HG02973 (cell line): Measurements from ENCODE around the gene ZXDA.
"Not testable (repeated sequence)": the region's sequence is repeated elsewhere in the genome, so short reads cannot be mapped to it uniquely, and the experiment has no call there.

Experiments
- ATAC-seq: cut with Tn5 transposase; IDR thresholded peaks from one replicate; pipeline ENCODE4 v1.9.1; 2021; ENCODE audit warnings: moderate library complexity; ENCODE audit not compliant: unreplicated experiment

Gene ZXDA, protein sequence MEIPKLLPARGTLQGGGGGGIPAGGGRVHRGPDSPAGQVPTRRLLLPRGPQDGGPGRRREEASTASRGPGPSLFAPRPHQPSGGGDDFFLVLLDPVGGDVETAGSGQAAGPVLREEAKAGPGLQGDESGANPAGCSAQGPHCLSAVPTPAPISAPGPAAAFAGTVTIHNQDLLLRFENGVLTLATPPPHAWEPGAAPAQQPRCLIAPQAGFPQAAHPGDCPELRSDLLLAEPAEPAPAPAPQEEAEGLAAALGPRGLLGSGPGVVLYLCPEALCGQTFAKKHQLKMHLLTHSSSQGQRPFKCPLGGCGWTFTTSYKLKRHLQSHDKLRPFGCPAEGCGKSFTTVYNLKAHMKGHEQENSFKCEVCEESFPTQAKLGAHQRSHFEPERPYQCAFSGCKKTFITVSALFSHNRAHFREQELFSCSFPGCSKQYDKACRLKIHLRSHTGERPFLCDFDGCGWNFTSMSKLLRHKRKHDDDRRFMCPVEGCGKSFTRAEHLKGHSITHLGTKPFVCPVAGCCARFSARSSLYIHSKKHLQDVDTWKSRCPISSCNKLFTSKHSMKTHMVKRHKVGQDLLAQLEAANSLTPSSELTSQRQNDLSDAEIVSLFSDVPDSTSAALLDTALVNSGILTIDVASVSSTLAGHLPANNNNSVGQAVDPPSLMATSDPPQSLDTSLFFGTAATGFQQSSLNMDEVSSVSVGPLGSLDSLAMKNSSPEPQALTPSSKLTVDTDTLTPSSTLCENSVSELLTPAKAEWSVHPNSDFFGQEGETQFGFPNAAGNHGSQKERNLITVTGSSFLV

DNA sequence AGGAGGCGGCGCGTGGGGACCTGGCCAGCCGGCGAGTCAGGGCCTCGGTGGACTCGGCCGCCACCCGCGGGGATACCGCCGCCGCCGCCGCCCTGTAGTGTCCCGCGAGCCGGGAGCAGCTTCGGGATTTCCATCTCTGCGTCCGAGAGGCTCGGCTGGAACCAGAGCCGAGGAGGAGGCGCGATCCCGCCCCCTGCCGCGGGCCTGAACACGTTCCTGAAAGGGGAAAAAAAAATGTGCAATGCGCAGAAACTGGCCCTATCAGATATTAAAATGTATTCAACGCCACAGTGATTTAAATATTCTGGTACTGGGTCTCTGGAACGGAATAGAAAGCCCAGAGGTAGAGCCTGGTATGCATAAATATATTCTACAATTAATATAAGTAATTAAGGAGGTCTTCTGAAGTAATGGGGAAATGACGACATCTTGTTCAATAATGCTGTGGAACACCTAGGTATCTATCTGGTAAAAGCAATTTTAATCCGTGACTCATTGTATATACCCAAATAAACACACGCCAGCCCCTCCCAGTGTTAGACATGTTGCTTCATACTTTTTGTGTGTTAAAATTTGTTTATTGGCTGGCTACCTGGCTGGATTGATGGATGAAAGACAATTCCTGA is at the start of gene ZXDA:
Gene ZXDA, minus strand, starts transcription at position 172 of the 626 bp plus-strand sequence. Its CDS starts 38 bp downstream, at position 134.
- ATAC-seq: peak; percentile 52

DNA sequence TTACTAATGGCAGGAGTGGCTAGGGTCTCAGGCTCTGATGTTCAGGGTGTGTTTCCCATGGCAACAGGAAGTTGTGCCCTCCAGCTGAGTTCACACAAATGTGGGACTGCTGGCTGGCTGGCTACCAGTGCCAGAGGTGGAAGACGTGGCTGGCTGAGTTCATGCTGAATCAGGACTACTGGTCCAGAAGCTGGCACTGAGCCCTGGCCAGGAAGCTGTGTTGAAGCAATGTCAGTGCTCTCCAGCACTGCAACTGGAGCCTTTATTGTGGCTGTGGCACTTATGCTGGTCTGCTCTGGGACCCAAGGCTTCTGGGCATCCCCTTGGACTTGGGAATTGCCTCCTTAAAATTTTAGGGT is 42.0 kb upstream of the ZXDA start:
- ATAC-seq: no peak

DNA sequence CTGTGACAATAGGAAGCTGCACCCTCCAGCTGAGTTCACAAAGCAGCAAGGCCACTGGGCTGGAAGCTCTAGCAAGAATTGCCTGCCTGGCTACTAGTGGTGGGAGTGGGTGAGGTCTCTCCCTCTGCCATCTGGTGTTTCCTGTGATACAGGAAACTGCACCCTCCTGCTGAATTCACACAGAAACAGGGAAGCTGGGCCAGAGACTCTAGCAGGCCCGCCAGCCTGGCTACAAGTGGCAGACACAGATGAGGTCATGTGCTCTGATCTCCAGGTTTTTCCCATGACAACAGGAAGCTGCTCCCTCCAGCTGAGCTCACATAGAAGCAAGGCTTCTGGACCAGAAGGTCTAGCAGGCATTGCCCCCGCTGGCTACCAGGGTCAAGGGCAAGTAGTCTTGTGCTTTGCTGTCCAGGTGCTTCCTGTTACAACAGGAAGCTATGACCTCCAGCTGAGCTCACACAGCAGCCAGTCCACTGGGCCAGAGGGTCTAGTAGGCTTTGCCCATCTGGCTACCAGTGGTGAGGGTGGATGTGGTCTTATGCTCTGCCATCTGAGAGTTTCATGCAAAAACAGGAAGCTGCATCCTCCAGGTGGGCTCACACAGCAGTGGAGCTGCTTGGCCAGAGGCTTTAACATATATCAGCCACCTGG is 41.5 kb upstream of the ZXDA start:
- ATAC-seq: no peak

DNA sequence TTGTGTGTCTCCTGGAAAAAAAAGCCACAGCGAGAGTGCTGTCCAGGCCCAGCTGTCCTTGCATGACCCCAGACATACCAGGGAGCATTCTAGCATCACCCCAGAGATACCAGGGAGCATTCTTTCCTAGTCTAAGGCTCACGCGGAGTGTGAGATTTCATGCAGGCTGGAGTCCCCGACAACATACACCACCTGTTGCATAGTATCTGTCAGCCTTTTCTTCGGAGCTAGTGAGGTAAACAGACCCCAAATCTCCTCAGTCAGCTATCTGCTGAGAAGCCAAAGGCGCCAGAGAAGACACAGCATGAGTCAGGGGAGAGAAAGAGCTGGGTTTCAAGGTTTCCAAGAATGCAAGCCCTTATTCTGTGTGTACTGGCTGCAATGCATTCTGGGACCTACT is 23.1 kb upstream of the ZXDA start:
- no peak for ATAC-seq

- ATAC-seq: no peak
Measured at GRCh38 chrX:57932266-57932665, 22.0 kb upstream of the ZXDA start.

DNA sequence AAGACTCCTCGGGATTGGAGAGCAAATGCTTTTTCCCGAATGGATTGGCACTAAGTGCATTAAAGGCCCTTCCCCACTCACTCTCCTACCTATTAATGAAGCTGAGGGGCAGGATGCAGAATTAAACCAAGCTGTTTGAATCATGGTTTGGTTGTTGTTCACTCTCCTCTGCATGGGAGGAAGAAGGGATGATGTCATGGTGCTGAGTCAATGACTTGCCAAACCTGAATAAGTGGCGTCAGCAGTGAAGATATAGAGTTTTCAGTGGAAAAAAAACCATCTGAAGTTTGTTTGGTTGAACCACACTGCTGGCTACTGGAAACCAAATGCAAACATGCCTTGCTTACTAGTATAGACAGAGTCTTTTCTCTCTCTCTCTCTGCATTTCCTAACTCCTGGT is 19.8 kb upstream of the ZXDA start:
- no peak for ATAC-seq

DNA sequence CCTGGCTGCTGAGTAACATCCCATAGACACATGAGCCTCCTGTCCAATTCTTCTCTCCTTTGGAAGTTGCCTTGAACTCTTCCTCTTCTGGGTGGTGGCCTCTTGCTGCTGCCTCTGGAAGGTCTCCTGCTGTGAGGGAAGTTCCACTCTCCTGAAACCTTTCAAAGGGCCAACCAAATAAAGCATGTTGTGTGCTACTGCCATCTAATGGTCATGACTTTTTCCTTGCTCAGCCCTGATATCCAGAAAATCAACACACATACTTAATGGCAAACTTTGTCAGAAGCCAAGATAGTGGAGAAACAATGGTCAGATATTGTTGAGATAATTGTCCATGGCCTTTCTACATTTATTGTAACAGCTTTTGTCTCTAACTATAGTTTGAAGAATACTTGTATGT is 19.1 kb upstream of the ZXDA start:
- no peak for ATAC-seq

DNA sequence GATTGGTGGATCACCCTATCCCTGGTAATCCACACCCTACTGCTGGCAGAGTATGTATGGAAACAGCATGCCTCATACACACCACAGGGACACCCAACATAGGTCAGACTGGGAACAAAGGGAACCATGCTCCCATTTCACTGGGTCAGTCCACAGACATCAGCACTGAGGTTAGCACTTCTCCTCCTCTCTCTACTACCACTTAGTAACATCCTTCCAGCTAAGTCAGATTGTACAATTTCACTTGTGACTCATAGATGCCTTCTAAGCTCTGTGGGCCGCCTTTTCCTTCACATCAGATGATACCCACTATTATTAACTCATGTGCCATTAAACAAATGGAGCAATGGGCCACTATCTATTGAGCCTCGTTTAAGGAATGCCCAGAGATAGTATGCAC is 15.5 kb upstream of the ZXDA start:
- no peak for ATAC-seq

DNA sequence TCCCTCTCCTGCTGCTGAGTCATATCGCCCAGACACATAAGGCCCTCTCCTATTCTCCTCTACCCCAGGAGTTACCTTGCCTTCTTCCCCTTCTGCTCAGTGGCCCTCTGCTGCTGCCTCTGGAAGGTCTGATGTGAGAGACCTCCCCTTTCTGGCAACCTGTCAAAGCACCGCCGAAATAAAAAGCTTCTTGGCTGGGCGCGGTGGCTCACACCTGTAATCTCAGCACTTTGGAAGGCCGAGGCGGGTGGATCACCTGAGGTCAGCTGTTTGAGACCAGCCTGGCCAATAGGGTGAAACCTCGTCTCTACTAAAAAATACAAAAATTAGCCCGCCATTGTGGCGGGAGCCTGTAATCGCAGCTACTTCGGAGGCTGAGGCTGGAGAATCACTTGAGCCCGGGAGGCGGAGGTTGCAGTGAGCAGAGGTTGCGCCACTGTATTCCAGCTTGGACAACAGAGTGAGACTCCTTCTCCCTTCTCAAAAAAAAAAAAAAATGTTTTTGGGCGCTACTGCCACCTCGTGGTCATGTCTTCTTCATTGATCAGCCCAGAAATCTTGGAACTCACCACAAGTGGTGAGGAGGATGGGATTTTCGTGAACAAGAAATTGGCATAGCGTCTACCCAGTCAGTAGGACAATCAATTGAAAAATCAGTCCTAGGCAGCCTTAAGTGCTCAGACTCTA is 8.6 kb upstream of the ZXDA start:
- no peak for ATAC-seq

GRCh38 chrX:57915680-57916079 is 5.4 kb upstream of the ZXDA start:
- ATAC-seq: no peak

DNA sequence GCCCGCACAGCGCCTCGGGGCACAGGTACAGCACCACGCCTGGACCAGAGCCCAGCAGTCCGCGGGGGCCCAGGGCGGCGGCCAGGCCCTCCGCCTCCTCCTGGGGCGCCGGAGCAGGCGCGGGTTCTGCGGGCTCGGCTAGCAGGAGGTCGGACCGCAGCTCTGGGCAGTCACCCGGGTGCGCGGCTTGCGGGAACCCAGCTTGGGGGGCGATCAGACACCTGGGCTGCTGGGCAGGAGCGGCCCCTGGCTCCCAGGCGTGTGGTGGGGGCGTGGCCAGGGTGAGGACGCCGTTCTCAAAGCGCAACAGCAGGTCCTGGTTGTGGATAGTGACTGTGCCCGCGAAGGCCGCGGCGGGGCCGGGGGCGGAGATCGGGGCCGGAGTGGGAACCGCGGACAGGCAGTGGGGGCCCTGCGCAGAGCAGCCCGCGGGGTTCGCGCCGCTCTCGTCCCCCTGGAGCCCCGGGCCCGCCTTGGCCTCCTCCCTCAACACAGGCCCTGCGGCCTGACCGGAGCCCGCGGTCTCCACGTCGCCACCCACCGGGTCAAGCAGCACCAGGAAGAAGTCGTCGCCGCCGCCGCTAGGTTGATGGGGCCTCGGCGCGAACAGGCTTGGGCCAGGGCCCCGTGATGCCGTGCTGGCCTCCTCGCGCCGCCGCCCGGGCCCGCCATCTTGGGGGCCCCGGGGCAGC is 517 bp downstream of the ZXDA start:
- peak; percentile 70 for ATAC-seq

- not testable (repeated sequence) for ATAC-seq
Measured at GRCh38 chrX:57908972-57909594, 1.2 kb downstream of the ZXDA start.

DNA sequence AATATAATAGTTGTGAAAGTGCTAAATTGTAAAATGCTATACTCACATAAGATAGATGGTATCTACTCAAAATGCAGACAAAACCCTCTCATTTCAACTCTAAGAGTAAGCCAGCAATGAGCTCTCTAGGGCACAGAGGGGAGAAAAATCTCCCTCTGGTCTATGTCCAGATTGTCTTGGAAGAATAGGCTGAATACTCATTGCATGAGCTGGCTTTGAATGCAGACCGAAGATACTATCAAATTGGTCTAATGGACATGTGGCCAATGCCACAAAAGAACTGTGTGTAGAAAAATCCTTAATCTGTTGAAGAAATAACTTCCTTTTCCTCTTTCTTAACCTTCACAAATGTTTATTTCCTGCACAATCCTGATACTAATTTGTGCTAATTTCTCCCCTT is 3.5 kb downstream of the ZXDA start:
- ATAC-seq: no peak

DNA sequence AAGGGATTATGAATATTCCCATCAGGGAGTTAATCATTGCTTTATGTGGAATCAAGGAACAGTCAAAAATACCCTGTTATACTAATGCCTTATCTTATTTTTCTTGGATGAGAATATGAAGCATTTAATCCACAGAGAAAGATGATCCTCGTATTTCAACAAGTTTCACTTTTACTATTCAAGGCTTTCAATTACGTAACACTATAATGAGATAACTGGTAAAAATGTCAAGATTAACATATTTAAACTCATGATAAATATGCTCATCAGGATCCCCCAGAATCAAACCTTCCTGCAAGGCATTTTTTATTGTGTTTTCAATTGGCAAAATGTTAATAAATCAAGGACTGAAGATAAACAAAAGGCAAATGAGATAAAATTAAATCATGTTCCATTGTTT is 5.1 kb downstream of the ZXDA start:
- ATAC-seq: no peak

- ATAC-seq: no peak
Measured at GRCh38 chrX:57904176-57904880, 5.9 kb downstream of the ZXDA start.

- ATAC-seq: peak; percentile 43
Measured at GRCh38 chrX:57902633-57903032, 7.6 kb downstream of the ZXDA start.

DNA sequence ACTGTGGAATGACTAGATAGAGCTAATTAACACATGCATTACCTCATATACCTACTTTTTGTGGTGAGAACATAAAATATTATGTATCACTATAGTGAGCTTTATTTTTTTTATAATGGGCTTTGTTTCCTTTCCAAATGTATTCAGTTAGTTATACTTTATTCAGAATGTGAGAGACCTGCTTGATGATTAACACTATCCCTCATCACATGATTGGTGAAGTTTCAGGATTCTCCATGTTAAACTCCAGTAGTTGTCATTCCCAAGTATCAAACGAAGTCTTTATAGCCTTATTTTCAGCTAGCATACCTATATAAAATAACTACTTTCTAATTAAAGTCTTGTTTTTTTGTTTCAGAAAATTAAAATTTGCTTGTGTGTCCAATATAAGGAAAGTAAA is 8.8 kb downstream of the ZXDA start:
- ATAC-seq: no peak

GRCh38 chrX:57900975-57901374 is 9.3 kb downstream of the ZXDA start:
- no peak for ATAC-seq

DNA sequence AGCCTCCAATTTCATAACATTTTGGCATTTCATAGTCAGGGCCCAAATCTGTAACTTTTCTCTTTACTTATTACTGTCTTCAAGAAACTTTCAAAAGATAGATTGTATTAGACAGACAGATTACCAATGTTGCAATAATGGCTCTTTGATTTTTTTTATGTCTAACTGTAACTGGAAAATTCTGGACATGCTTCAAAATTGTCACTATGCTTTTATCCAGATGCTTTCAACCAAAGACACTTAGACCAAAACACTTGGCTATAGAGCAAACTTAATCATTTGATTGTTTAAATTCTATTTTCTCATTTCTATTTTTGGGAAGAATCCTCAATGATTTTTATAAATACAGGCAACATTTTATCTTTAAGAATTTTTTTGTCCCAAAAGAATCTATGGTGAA is 10.4 kb downstream of the ZXDA start:
- no peak for ATAC-seq
